HCT116 (cell line): ENCODE measurements around the gene HAX1.

Experiments
- CTCF ChIP-seq, 3 experiments: fragments of 200-600 bp in 1 of 3; sonication (generic) in 1 of 3; IDR thresholded peaks in 2 of 3; conservative IDR thresholded peaks in 1 of 3; 2 replicates each; pipeline ENCODE4 v1.5.1; 2012 to 2017; ENCODE audit warnings: low read depth in 2 of 3, low read length in 2 of 3, antibody characterized with exemption in 1 of 3, borderline replicate concordance in 1 of 3, control low read depth in 1 of 3, mild to moderate bottlenecking in 1 of 3, mixed read lengths in 1 of 3, mixed run types in 1 of 3, moderate library complexity in 1 of 3; ENCODE audit not compliant: insufficient read depth in 1 of 3
- EGR1 ChIP-seq: IDR thresholded peaks from 2 replicates; pipeline ENCODE4 v1.6.1; 2012; ENCODE audit warnings: low read depth
- ELF1 ChIP-seq: IDR thresholded peaks from 2 replicates; pipeline ENCODE4 v1.6.1; 2012; ENCODE audit warnings: low read depth, borderline replicate concordance
- EZH2 ChIP-seq: fragments of 200-600 bp; sonication (generic); IDR thresholded peaks from 2 replicates; pipeline ENCODE4 v1.6.1; 2017; ENCODE audit warnings: antibody characterized with exemption, mixed run types
- POLR2A ChIP-seq: IDR thresholded peaks from 2 replicates; pipeline ENCODE4 v1.7.0; 2011; ENCODE audit warnings: borderline replicate concordance; ENCODE audit not compliant: insufficient read depth, insufficient read length; ENCODE audit errors: extremely low read depth
- POLR2AphosphoS5 ChIP-seq: IDR thresholded peaks from 2 replicates; pipeline ENCODE4 v1.6.1; 2011; ENCODE audit warnings: mild to moderate bottlenecking, low read depth, low read length, moderate library complexity
- ZNF274 ChIP-seq: fragments of 200-500 bp; sonication (Bioruptor generic); IDR thresholded peaks from 2 replicates; pipeline ENCODE4 v1.6.1; 2014; ENCODE audit warnings: mild to moderate bottlenecking, low read depth, low read length, inconsistent platforms

GRCh38 chr1:154306151-154306550 lies 33.7 kb downstream of the HAX1 start:
- TF ChIP-seq POLR2AphosphoS5 (no peak), CTCF (IDR thresholded peaks at IDR 0.05 in 2 of 3, conservative IDR thresholded peaks at IDR 0.05 in 1 of 3; ENCODE audit: borderline replicate concordance in 1 of 3, insufficient read depth in 1 of 3, low read depth in 2 of 3, low read length in 2 of 3) (no peak), ZNF274 (no peak), EZH2 (no peak), ELF1 (no peak), POLR2A (no peak), EGR1 (no peak)
